D721Med (cell line): ENCODE results near the gene SHROOM2.

Experiments used
- DNase-seq: peaks from one replicate; pipeline ENCODE4 v3.0.0; 2011; ENCODE audit warnings: low spot score; ENCODE audit not compliant: insufficient read length
- FAIRE-seq: peaks from 2 replicates; lab custom pipeline; 2011; peaks lifted over from hg19 to GRCh38; lab: Jason Lieb, UNC
- TF ChIP-seq, protein P1 (sequence below): IDR thresholded peaks from 2 replicates; pipeline ENCODE4 v1.5.1; 2012; ENCODE audit warnings: mild to moderate bottlenecking, control low read depth; ENCODE audit not compliant: insufficient read depth; ENCODE audit errors: missing control alignments

SHROOM2 gene

DNA sequence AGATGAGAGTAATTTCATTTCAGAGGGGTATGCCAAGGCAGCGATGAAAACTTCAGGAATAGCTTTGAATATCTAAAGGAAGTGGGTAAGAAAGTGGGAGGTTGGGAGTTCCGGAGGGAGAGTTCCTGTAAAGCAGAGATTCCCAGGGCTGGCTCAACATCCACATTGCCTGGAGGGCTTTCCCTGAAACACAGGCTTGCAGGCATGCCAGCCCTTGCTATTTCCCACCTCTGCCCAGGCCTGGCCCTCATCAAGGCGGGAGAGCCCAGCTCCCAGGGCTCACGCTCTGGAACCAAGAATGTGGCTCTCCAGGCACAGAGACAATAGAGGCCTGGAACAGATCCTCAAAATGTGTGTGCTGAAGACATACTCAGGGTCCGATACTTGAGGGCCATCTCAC, 137.1 kb downstream of the SHROOM2 start:
- TF ChIP-seq, protein P1, sequence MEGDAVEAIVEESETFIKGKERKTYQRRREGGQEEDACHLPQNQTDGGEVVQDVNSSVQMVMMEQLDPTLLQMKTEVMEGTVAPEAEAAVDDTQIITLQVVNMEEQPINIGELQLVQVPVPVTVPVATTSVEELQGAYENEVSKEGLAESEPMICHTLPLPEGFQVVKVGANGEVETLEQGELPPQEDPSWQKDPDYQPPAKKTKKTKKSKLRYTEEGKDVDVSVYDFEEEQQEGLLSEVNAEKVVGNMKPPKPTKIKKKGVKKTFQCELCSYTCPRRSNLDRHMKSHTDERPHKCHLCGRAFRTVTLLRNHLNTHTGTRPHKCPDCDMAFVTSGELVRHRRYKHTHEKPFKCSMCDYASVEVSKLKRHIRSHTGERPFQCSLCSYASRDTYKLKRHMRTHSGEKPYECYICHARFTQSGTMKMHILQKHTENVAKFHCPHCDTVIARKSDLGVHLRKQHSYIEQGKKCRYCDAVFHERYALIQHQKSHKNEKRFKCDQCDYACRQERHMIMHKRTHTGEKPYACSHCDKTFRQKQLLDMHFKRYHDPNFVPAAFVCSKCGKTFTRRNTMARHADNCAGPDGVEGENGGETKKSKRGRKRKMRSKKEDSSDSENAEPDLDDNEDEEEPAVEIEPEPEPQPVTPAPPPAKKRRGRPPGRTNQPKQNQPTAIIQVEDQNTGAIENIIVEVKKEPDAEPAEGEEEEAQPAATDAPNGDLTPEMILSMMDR: no peak
- no peak for DNase-seq
- FAIRE-seq: no peak

DNA sequence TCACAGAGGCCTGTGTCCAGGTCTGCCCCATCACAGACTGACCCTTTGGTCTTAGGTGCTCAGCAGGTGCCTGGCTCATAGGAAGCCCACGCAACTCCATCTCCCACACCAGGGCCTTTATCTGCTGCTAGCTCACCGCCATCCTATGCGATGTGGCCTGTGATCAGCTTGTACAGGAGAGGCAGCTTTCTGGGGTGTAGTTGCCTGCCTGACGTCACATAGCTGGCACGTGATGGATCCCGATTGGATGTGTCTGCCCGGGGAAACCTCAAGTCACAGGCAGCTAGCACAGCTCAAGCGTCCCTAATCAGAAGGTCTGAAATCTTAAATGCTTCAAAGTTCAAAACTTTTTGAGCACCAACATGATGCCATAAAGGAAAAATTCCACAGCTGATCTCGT, 139.8 kb downstream of the SHROOM2 start:
- TF ChIP-seq, protein P1: no peak
- DNase-seq: no peak
- FAIRE-seq: no peak

DNA sequence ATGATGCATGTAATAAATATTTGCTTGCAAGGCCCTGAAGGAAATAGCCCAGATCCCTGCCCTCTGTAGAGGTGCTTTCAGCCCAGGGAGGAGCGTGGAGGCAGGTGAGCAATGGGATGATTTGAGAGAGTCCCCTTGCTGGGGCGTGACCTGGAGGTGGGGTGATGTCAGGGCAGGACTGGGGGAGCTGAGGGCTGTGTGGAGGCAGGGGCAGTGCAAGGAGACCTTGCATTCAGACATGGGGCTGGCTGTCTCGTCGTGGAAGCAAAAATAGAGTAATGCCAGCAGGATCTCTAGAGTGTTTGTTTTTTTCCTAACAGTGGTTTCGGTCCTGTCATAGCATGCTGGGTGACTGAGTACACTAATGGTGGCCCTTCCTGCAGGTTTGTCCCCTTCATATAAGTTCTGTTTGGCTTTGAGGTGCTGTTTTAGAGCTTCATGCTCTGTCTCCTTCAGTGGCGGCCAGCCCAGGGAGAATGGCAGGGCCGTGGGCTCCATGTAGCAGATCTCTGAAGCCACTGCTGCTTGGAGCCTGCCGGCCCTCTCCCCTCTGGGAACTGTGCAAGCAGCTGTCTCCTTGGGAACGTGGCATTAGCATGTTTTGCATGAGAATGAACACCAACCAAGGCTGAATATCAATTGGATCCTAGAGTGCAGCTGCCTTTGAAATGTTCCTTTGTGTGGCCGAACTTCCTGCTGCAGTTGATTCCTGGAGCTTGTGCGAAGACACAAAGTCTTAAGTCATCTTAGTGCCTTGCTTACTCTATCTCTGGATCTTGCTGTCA, 141.7 kb downstream of the SHROOM2 start:
- DNase-seq (no peak), FAIRE-seq (no peak)
- TF ChIP-seq, protein P1: no peak

DNA sequence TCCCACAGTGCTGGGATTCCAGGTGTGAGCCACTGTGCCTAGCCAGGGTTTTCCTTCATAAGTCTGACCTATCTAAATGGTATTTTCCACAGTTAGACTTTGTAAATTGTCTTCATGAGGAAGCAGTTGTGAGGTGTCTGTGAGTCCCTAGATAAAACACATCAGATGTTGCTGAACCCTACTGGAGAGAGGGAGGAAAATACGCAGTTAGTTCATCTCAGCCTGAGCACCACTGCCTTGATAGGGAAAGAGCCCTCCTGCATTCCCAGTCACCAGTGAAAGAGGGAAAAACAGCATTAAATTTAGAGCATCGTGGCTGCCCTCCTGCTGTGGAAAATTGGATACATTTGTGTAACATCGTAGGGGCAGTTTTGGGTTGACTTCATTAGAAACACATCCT, 149.2 kb downstream of the SHROOM2 start:
- FAIRE-seq (no peak), DNase-seq (no peak)
- TF ChIP-seq, protein P1: no peak

DNA sequence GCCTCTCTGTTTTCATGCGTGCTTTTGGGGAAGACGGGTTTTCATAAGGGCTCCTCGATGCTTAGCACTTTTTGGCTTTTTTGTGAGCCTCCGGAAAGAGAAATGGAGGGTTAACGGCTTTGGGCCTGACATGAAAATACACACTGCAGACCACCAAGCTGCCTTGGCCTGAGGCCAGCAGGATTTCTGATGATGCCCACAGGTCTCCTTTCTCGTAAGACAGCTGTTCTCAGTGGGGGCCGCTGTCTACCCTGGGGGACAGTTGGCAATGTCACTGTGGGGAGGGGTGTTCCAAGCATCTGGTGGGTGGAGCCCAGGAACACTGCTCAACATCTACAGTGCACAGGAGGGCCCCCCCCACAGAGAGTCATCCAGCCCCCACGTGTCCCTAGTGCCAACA, 151.5 kb downstream of the SHROOM2 start:
- TF ChIP-seq, protein P1: no peak
- DNase-seq: no peak
- no peak for FAIRE-seq

DNA sequence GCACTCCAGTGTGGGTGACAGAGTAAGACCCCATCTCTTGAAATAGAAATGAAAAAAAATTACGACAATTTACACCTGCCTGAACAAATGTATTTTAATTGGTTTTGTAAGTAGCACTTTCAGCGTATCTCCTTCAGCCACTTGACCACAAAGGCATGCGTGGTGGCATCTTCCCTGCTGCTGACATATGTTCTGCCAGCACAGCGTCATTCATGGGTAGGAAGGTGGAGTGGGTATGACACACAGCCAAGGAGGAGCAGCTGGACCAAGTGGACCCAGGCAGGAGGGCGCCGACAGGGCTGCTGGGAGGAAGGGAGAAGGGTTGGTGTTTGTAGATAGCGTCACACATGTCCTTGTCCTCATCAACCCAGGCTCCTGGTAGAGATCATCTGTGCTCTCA, 152.3 kb downstream of the SHROOM2 start:
- DNase-seq (no peak), FAIRE-seq (no peak)
- TF ChIP-seq, protein P1: no peak

DNA sequence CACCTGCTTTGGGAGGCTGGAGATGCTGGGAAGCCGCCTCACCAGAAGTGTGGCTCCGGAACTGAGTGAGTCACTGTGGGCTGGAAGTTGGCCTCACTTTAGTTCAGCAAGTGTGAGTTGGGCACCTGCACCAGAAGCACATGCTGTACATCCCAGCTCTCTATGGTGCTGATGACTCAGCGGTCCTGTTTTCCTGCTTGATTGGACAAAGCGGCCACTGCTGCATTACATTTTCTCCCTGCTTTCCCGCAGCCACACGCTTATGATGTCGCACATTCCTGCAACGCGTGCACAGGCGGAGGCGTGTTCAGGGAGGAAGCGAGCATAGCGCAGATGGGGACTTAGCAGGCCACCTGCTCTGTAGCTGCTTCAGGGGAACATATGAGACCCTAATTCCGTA, 154.2 kb downstream of the SHROOM2 start:
- FAIRE-seq (no peak), DNase-seq (no peak)
- TF ChIP-seq, protein P1: no peak
